Activated CD8-positive, alpha-beta memory T cell treated with anti-CD3 and anti-CD28 coated beads for 48 hours (primary cell): ENCODE results near the gene WWC2.

Experiments
- DNase-seq, 3 experiments: peaks; one replicate each; pipeline ENCODE4 v3.0.0-alpha.2; 2020; ENCODE audit warnings: low read depth in 2 of 3, low spot score in 2 of 3

WWC2 gene

GRCh38 chr4:183200453-183200852 lies 101.4 kb downstream of the WWC2 start:
- DNase-seq: no peak

DNA sequence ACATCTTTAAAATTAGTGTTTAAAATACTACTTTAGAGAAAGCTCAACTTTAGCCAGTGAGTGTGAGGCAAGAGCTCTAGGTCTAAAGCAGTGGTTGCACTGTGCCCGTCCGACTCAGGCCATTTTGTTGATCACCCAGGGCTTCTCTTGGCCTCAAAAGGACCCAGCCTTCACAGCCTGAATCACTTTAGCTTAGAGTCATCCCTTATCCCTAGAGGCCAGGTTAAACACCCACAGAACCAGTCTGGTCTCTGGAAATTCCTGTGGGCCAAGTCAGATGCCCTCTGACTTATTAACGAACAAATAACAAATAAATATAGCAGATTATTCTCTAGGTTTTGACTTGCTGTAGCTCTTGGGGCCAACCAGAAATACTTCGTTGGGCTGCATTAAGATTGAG lies 102.3 kb downstream of the WWC2 start:
- DNase-seq: no peak

DNA sequence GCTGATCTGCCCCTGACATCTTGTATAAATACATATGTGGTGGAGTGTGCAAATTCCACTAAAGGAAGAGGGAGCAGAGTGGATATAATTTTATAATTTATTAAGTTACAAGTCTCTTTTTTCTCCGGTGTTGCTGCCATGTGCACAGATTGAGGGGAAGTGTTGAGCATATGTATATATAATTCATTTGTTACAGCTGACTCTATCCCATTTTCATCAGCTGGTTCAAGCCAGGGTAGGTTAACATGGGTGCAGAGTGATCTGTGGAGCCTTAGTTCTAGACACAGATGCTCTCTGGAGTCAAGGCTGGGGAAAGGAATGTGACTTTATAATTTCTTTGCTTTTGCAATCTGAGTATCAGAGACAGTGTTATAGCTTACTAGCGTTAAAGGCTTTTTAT lies 103.5 kb downstream of the WWC2 start:
- no peak for DNase-seq

GRCh38 chr4:183204793-183205192 lies 105.7 kb downstream of the WWC2 start:
- no peak for DNase-seq

- DNase-seq: no peak
These were observed 106.1 kb downstream of the WWC2 start for GRCh38 chr4:183205193-183205592.

GRCh38 chr4:183205709-183206108 lies 106.7 kb downstream of the WWC2 start:
- no peak for DNase-seq

GRCh38 chr4:183211533-183211932 lies 112.5 kb downstream of the WWC2 start:
- no peak for DNase-seq

DNA sequence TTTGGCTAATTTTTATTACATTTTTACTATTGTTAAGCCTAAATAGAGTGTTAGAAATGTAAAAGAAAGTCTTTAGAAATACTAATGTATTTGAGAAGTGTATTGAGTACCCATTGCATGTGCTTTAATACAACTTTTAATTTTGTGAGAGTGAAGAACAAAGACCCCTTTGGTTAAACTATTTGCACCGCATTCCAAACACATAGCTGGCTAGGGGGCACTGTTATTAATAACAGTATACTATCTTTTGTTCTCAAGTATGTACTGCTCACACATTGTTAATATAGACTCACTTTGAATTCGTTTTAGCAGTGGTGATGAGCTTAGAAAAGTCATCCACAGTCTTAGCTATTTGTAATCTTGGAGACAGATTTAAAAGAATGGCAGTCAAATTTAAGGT lies 114.9 kb downstream of the WWC2 start:
- no peak for DNase-seq

DNA sequence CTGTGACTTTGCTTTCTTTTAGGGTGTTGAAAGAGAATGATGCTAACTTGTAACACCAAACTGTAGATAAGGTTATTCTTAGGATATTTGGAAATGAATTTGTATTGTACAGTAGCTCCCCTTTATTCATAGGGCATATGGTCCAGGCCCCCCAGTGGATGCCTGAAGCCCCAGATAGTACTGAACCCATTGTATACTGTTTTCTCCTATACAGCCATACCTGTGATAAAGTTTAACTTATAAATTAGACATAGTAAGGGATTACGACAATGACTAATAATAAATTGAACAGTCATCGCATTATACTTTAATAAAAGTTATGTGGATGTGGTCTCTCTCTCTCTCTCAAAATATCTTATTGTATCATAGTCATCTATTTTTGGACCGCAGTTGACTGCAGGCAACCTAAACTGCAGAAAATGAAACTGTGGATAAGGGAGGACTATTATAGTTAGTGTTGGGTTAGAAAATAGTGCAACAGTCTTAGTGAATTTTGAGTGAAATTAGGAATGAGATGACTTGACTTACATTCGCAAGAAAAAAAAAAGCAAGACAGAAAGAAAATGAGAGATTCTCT lies 115.9 kb downstream of the WWC2 start:
- DNase-seq: no peak

- no peak for DNase-seq
These were observed 121.2 kb downstream of the WWC2 start for GRCh38 chr4:183220236-183220635.

DNA sequence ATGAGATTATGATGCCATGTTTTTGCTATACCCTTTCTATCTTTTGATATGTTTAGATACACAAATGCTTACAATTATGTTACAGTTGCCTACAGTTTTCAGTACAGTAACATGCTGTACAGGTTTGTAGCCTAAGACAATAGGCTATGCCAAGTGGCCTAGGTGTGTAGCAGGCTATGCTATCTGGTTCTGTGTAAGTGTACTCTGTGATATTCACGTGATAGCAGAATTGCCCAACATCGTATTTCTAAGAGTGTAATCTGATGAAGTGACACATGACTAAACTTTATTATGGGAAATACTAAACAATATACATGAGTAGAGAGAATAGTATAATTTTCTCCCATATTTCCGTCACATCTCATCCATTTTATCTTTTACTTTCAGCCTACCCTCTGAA lies 124.0 kb downstream of the WWC2 start:
- no peak for DNase-seq

GRCh38 chr4:183229397-183229796 lies 130.3 kb downstream of the WWC2 start:
- DNase-seq: no peak

DNA sequence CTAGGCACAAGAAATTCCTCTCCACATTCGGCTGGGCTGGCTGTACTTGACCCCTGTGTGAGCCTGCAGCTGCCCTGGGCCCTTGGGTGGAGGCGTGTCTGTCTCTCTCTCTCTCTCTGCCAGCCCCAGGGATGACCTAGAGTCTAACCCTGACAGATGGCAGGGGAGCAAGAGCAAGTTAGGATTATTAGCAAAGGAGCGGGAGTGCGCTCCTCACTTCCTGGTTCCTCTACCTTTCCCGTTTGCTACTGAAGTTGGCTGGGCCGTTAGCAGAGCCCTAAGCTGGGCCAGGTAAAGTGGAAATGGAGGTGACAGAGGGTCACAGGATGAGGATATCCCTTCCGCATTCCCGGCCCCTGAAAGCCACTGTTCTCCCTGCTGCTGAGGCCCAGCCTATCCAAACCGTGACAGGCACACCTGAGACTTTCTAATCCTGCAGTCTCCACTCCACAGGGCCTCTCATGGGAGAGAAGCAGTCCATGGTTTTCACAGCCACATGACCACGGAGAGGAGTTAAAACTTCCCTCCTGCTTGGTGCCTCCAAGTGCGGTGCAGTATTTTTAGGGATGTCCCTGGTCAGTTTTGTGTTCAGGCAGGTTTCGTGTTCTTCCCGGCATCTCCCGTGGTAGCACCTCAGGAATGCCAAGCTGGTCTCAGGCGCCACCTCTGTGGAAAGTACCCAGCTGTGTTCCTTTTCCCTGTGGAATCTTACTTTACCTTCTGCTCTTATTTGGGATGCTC lies 141.7 kb downstream of the WWC2 start:
- DNase-seq: no peak

DNA sequence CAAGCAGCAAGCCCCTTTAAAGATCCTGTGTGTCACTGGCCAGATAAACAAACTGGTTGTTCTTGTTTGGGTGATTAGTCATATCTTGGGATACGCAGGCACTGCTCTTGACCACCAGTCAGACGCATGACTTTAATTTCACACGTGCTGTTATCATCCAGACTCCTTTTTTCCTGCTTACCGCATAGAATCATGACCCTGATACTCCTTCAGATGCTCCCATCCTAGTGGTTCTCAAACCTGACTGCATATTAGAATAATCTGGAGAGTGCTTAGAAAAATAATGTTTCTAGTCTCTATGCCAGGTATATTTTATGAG lies 142.2 kb downstream of the WWC2 start:
- no peak for DNase-seq

DNA sequence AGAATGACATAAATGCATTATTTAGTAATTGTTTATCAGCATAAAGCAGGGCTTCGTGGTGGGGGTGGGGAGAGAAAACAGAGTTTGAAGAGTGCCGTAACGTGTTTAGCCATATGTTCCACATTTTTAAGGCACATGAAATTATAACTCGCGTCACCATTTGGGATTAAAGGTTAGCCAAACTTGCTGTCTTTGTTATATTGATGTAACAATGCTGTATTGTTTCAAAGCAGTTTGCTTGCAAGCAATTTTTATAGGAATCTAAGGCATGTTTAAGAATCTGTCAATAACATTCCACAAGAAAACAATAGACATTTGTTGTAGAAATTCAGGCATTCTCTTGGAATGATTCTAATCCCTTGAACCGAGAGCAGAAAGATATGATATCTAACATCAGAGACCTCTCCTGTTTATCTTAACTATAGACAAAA lies 142.7 kb downstream of the WWC2 start:
- no peak for DNase-seq

DNA sequence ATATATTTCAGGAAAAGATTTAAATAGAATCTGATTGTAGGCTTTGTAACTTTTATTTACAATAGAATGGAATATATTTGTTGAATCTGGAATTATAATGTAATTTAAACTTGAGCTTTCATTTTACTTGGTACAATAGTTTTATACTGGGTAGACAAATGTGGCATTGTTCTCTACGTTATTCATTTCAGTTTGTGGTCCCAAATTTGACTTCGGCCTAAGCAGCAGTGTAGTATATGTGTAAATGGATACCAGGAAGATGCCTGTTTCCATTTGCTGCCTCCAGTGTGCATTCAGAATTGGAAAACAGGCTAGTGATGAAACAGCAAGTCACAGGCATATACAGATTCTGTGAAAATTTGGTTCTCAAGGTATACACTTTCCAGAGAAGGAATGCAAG lies 143.2 kb downstream of the WWC2 start:
- DNase-seq: no peak

- DNase-seq: no peak
These were observed 145.0 kb downstream of the WWC2 start for GRCh38 chr4:183244019-183244418.

DNA sequence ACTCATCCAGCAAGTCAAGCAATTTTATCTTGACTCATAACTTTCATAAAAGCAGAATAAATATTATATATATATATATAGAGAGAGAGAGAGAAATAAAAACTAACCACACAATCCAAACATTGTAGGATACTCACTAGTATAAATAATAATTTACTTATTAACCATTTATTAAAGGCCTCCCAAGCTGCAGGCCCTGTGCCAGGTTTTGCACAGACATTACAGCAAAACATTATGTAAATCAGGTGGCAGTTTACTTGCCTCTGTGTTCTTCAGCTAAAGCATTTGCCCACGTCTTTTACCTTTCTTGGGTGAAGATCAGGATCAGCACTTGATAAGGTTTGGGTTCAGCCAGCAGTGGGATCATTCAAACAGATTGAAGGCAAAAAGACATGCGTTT lies 145.4 kb downstream of the WWC2 start:
- no peak for DNase-seq

DNA sequence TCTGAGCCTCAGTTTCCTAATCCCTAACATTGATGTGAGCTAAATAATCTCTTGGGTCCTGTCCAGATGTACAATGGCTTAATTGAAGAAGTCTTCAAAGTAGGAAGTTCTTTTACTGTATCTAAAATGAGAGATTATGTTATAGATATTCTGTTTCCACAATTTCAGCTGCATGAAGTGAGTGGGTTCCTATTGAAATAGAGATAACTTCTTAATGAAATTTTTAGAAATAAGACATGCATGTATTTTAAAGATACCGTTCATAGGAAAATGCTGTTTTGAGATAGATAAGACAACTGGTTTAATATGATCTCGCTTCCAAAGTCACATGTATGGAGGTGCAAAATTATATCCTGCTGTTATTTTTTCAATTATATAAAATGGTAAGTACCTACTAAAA lies 149.1 kb downstream of the WWC2 start:
- no peak for DNase-seq

DNA sequence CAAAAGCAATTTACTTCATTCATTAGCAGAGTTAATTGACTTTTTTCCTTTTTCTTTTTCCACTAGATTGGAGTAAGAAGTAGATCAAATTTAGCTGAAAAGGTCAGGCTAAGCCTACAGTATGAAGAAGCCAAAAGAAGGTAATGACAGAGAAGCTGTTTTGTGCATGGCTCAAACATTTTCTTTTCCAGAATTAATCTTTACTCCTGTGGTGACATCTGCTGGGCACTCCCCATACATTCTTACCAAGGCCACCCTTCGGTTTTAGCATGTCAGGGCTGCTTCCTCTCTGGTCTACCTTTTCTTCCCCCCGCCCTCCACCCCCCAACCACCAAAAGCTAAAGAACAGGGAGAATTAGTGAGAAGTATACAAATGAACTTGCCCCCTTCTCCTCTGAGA lies 150.8 kb downstream of the WWC2 start:
- DNase-seq: no peak

- DNase-seq: no peak
These were observed 151.8 kb downstream of the WWC2 start for GRCh38 chr4:183250831-183251230.

DNA sequence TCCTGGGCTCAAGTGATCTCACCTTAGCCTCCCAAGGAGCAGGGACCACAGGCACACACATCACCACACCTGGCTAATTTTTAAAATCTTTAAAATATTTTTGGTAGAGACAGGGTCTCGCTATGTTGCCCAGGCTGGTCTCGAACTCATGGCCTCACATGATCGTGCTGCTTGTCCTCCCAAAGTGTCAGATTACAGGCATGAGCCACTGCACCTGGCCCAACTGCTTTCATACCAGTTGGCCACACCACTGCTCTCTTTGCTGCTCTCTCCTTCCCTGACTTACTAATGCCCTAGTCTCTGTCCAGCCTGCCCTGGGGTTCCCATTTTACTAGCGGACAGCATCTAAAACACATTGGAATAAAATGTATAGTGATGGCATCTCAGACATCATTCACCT lies 153.9 kb downstream of the WWC2 start:
- DNase-seq: no peak

- no peak for DNase-seq
These were observed 154.4 kb downstream of the WWC2 start for GRCh38 chr4:183253451-183253850.
